ENCODE data around the gene KATNIP. TPM values are rescaled to one million over a fixed set of nuclear protein-coding genes. Genes with fewer than 3 reads are reported as not detected.

KATNIP gene
- total RNA-seq, 1 experiment from 2014 or later, result 23.0 TPM

DNA sequence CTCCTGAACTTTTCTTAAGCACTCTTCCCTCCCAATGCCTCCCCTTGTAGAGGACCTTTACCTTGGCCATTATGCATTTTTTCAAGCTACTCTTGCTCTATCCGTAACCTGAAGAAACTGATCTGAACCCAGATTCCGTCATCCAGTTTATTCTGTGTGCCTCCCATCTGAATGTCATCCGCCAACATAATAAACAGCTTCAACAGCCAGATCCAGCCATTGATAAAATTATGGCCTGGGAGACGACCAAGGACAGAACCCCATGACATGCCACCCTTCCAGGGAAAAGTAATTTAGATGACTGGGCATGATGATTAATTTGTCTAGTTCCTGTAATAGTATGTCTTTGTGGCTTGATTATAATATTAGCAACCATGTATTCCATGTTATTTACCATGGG, 41.9 kb downstream of the KATNIP start:
- Mint-ChIP-seq H3K4me1 (no peaks in the 10 kb centered on the region), H3K27me3 (ENCODE audit: low read depth) (no peaks in the 10 kb centered on the region), H3K36me3 (peaks cover 6% of the 10 kb centered on the region), H3K9me3 (0 out of 2 replicates have a peak, but pooled peaks cover 6% of the 10 kb centered on the region), H3K4me3 (no peak overlapping the region), H3K27ac (no peak overlapping the region)
- ATAC-seq, result no peak
- POLR2A ChIA-PET, result no interaction called here
- CTCF ChIA-PET, result interaction anchor here (1.0 kb wide), 1 partner anchor 276 kb away, joined by 4 read pairs; no protein-coding TSS in a partner anchor
- no peak for DNase-seq (ENCODE audit: low spot score)
- TF ChIP-seq ZNF281 (CRISPR knock-in tag; IDR thresholded peaks at IDR 0.05) (no peak), AFF4 (CRISPR knock-in tag; IDR thresholded peaks at IDR 0.05; ENCODE audit: borderline replicate concordance) (no peak), PRDM15 (CRISPR knock-in tag; IDR thresholded peaks at IDR 0.05) (no peak)

- CTCF ChIA-PET, result interaction anchor here (1.3 kb wide), 1 partner anchor 184 kb away, joined by 6 read pairs; no protein-coding TSS in a partner anchor
- Mint-ChIP-seq H3K4me1 (peaks cover 21% of the 10 kb centered on the region), H3K4me3 (no peak overlapping the region), H3K9me3 (no peaks in the 10 kb centered on the region), H3K27ac (peak overlapping the region; percentile 8; the same call in 1 of the 2 replicates), H3K27me3 (ENCODE audit: low read depth) (no peaks in the 10 kb centered on the region), H3K36me3 (no peaks in the 10 kb centered on the region)
- no peak for TF ChIP-seq ATF2 (CRISPR knock-in tag; IDR thresholded peaks at IDR 0.05; ENCODE audit: borderline replicate concordance, low read depth)
- no peak for TF ChIP-seq SP1 (CRISPR knock-in tag; conservative IDR thresholded peaks at IDR 0.05)
- TF ChIP-seq ATF1 (CRISPR knock-in tag; IDR thresholded peaks at IDR 0.05), result no peak
- no peak for TF ChIP-seq NR1H2 (CRISPR knock-in tag; IDR thresholded peaks at IDR 0.05)
- TF ChIP-seq NR3C1 (CRISPR knock-in tag; conservative IDR thresholded peaks at IDR 0.05; ENCODE audit: low read depth), result no peak
- TF ChIP-seq, protein P1, sequence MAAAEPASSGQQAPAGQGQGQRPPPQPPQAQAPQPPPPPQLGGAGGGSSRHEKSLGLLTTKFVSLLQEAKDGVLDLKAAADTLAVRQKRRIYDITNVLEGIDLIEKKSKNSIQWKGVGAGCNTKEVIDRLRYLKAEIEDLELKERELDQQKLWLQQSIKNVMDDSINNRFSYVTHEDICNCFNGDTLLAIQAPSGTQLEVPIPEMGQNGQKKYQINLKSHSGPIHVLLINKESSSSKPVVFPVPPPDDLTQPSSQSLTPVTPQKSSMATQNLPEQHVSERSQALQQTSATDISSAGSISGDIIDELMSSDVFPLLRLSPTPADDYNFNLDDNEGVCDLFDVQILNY (CRISPR knock-in tag; IDR thresholded peaks at IDR 0.05), result no peak
- TF ChIP-seq ZNF281 (CRISPR knock-in tag; IDR thresholded peaks at IDR 0.05), result no peak
- TF ChIP-seq GABPB1 (CRISPR knock-in tag; IDR thresholded peaks at IDR 0.05), result no peak
- TF ChIP-seq, protein P2, sequence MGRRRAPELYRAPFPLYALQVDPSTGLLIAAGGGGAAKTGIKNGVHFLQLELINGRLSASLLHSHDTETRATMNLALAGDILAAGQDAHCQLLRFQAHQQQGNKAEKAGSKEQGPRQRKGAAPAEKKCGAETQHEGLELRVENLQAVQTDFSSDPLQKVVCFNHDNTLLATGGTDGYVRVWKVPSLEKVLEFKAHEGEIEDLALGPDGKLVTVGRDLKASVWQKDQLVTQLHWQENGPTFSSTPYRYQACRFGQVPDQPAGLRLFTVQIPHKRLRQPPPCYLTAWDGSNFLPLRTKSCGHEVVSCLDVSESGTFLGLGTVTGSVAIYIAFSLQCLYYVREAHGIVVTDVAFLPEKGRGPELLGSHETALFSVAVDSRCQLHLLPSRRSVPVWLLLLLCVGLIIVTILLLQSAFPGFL (CRISPR knock-in tag; IDR thresholded peaks at IDR 0.05; ENCODE audit: borderline replicate concordance), result no peak
- DNase-seq (ENCODE audit: low spot score) (no peak), ATAC-seq (no peak)
- POLR2A ChIA-PET, result no interaction called here
These were observed 45.5 kb downstream of the KATNIP start for GRCh38 chr16:27595475-27595874.
